Transverse colon (tissue), 4 donors: ENCODE results near the gene PSMD5. TPM values are rescaled to one million over a fixed set of nuclear protein-coding genes. Genes with fewer than 3 reads are reported as not detected.

Experiments used
- DNase-seq: peaks from one replicate; pipeline ENCODE4 v3.0.0-alpha.2; 2019
- H3K27ac ChIP-seq, 4 donors: fragments of 200-600 bp; sonication (generic); 2 replicates each; pipeline ENCODE4 v1.5.1; 2016 to 2018; ENCODE audit warnings: inconsistent platforms in 4 of 4
- H3K27me3 ChIP-seq: fragments of 200-600 bp; sonication (generic); 2 replicates; pipeline ENCODE4 v1.5.1; 2017; ENCODE audit warnings: inconsistent platforms
- H3K36me3 ChIP-seq, 4 donors: fragments of 200-600 bp; sonication (generic); 2 replicates each; pipeline ENCODE4 v1.5.1; 2017 to 2019; ENCODE audit warnings: inconsistent platforms in 4 of 4
- H3K4me1 ChIP-seq, 4 donors: fragments of 200-600 bp; sonication (generic); 2 replicates each; pipeline ENCODE4 v1.5.1; 2017 to 2020; ENCODE audit warnings: inconsistent platforms in 4 of 4
- H3K4me3 ChIP-seq, 4 donors: fragments of 200-600 bp; sonication (generic); 1 replicate in 1 of 4; 2 replicates in 3 of 4; pipeline versions ENCODE4 v1.5.1 to v1.6.1; 2017 to 2019; ENCODE audit warnings: inconsistent platforms in 4 of 4
- H3K9me3 ChIP-seq, 2 donors: fragments of 200-600 bp; sonication (generic); 2 replicates each; pipeline ENCODE4 v1.5.1; 2017 to 2019; ENCODE audit warnings: inconsistent platforms in 2 of 2
- EP300 ChIP-seq: sonication (generic); formaldehyde crosslinking; IDR thresholded peaks from one replicate; pipeline ENCODE4 v1.6.1; 2017; ENCODE audit warnings: antibody characterized with exemption, low read depth
- POLR2A ChIP-seq: fragments of 450-650 bp; IDR thresholded peaks from one replicate; pipeline ENCODE4 v1.6.1; 2016; ENCODE audit warnings: antibody characterized with exemption, mild to moderate bottlenecking, moderate library complexity
- POLR2AphosphoS5 ChIP-seq, 3 donors: sonication (generic); formaldehyde crosslinking; IDR thresholded peaks; one replicate each; pipeline ENCODE4 v1.6.1; 2016; ENCODE audit warnings: antibody characterized with exemption in 3 of 3
- WGBS, 2 donors: methylation state at CpG; one replicate each; pipeline ENCODE4 v1.1.5; 2018; ENCODE audit warnings: low coverage in 1 of 2; 5-methylcytosine and 5-hydroxymethylcytosine counted together
- in situ Hi-C, 4 donors: fragments of 200-750 bp; cut with MboI; loops; one replicate each; pipeline versions ENCODE4 v1.15.0 to v1.15.1; 2017; ENCODE audit warnings: low sequenced_read_pairs in 3 of 4, low pct_ligation_motif_present in 1 of 4, low pct_unique_long_range_greater_than_20kb in 1 of 4
- intact Hi-C: fragments of 100-400 bp; cut with DNase I; formaldehyde crosslinking; loops from one replicate; pipeline ENCODE4 v1.15.1; 2023; ENCODE audit warnings: low total_unique reads
- total RNA-seq, 4 donors: library from RNA; depleted of rRNA; stranded (reverse); fragments of >200 nt; gene quantifications; one replicate each; pipeline ENCODE4 v1.1.0, GENCODE V29; 2016
- TF ChIP-seq, protein P1 (sequence below), 5 experiments: fragments of 200-600 bp in 3 of 5; fragments of 450-650 bp in 2 of 5; sonication (generic) in 3 of 5; IDR thresholded peaks; 1 replicate in 2 of 5; 2 replicates in 3 of 5; pipeline ENCODE4 v1.5.1; 2016 to 2017; ENCODE audit warnings: antibody characterized with exemption in 5 of 5, inconsistent platforms in 3 of 5, mild to moderate bottlenecking in 2 of 5, moderate library complexity in 1 of 5

PSMD5 gene
- total RNA-seq, 4 donors from 2014 or later, result 25.3 to 36.6 (median 28.7) TPM

DNA sequence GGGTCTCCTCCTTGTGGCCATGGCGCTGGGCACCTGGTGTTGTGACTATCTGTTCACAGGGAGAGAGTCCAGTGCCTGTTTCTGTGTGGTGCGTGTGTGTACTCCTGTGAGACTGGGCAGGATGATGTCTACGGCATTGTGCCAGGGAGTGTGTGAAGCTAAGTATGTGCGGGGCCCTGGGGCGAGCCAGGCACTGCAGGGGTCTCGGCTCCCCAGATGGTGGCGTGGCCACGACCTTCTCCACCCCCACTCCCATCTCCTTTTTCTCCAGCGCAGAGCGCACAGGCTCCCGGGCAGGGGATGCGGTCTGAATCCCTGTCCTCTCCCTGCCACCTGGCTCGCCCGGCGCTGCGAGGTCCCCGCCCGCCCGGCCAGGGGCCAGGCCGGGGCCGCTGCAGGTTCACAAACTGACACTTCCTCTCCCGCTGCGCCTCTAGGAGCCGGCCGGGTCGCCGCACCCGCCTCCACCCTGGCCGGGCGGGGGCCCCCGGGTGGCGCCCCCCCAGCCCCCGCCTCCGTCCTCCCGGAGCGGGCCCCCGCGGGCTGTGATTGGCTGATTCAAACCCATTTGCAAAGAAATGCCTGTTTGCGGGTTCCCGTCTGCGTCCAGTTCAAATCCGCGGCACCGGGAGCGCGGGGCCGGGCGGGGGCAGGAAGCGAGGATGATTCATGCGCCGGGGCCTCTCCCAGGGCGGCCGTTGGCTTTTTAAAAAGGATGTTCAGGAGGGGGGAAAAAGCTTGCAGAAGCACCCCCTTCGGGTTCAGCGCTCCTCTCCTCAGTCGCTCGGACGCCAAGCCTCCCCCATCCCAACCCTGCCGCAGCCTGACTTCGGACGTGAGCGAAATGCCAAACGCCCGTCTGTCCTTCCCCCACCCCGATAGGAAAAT is 33.5 kb upstream of the PSMD5 start:
- Histone ChIP-seq H3K9me3 (no peaks in the 10 kb centered on the region), H3K4me3 (peak overlapping the region; percentile 63 to 78 (median 68)), H3K27me3 (no peaks in the 10 kb centered on the region), H3K4me1 (peaks cover 3 to 26% (median 18%) of the 10 kb centered on the region in 4 donors), H3K27ac (peak overlapping the region; percentile 87 to 96 (median 95)), H3K36me3 (no peaks in the 10 kb centered on the region)
- WGBS, 2 donors, result 1% methylated on average over 53 of the region's 65 CpGs; no CpG with 5 or more reads in 1 of the 2 donors
- in situ Hi-C loops, result no loop called here
- TF ChIP-seq POLR2AphosphoS5 (IDR thresholded peaks at IDR 0.05) (peak; percentile 30 to 67 (median 61)), POLR2A (peak; percentile 37), EP300 (no peak)
- TF ChIP-seq, protein P1, sequence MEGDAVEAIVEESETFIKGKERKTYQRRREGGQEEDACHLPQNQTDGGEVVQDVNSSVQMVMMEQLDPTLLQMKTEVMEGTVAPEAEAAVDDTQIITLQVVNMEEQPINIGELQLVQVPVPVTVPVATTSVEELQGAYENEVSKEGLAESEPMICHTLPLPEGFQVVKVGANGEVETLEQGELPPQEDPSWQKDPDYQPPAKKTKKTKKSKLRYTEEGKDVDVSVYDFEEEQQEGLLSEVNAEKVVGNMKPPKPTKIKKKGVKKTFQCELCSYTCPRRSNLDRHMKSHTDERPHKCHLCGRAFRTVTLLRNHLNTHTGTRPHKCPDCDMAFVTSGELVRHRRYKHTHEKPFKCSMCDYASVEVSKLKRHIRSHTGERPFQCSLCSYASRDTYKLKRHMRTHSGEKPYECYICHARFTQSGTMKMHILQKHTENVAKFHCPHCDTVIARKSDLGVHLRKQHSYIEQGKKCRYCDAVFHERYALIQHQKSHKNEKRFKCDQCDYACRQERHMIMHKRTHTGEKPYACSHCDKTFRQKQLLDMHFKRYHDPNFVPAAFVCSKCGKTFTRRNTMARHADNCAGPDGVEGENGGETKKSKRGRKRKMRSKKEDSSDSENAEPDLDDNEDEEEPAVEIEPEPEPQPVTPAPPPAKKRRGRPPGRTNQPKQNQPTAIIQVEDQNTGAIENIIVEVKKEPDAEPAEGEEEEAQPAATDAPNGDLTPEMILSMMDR (IDR thresholded peaks at IDR 0.05), result peak in 1 of 5 experiments; percentile 20
- peak; percentile 89 for DNase-seq
- intact Hi-C loops, result loop anchor here (2.0 kb wide), 1 partner anchor 59 kb away; no protein-coding TSS in a partner anchor

- in situ Hi-C loops (no loop called here), intact Hi-C loops (no loop called here)
- no peaks in the 10 kb centered on the region for H3K36me3 ChIP-seq
- no peak for DNase-seq
- H3K4me1 ChIP-seq, result peaks cover 3 to 26% (median 18%) of the 10 kb centered on the region in 4 donors
- TF ChIP-seq, protein P1 (IDR thresholded peaks at IDR 0.05), result no peak
- no peak for TF ChIP-seq POLR2AphosphoS5 (IDR thresholded peaks at IDR 0.05)
- TF ChIP-seq EP300, result no peak
- no peak for TF ChIP-seq POLR2A
- WGBS, 2 donors, result 41% methylated on average over 7 of the region's 7 CpGs; no CpG with 5 or more reads in 1 of the 2 donors
- H3K9me3 ChIP-seq, result no peaks in the 10 kb centered on the region
- peak overlapping the region; percentile 87 to 96 (median 95) for H3K27ac ChIP-seq
- H3K4me3 ChIP-seq, result peak overlapping the region in 3 of 4 donors; percentile 66 to 78 (median 71)
- no peaks in the 10 kb centered on the region for H3K27me3 ChIP-seq
Measured at GRCh38 chr9:120875643-120875953, 32.9 kb upstream of the PSMD5 start.

GRCh38 chr9:120875195-120875565 is 32.5 kb upstream of the PSMD5 start:
- Histone ChIP-seq H3K4me3 (no peak overlapping the region), H3K36me3 (no peaks in the 10 kb centered on the region), H3K27me3 (no peaks in the 10 kb centered on the region), H3K4me1 (peaks cover 3 to 26% (median 18%) of the 10 kb centered on the region in 4 donors), H3K9me3 (no peaks in the 10 kb centered on the region), H3K27ac (peak overlapping the region; percentile 87 to 96 (median 95))
- intact Hi-C loops (no loop called here), in situ Hi-C loops (no loop called here)
- DNase-seq, result no peak
- WGBS, 2 donors, result 71 to 74% methylated on average over 4 of the region's 4 CpGs
- no peak for TF ChIP-seq POLR2A
- no peak for TF ChIP-seq POLR2AphosphoS5 (IDR thresholded peaks at IDR 0.05)
- TF ChIP-seq EP300, result no peak
- TF ChIP-seq, protein P1 (IDR thresholded peaks at IDR 0.05), result no peak
